RPMI8226 (cell line): ENCODE data around the gene VSIG10.
"Not testable (repeated sequence)": the region's sequence is repeated elsewhere in the genome, so short reads cannot be mapped to it uniquely, and the experiment has no call there.

Source experiments
- DNase-seq: peaks from one replicate; pipeline ENCODE4 v3.0.0-alpha.2; 2015

The VSIG10 gene

DNA sequence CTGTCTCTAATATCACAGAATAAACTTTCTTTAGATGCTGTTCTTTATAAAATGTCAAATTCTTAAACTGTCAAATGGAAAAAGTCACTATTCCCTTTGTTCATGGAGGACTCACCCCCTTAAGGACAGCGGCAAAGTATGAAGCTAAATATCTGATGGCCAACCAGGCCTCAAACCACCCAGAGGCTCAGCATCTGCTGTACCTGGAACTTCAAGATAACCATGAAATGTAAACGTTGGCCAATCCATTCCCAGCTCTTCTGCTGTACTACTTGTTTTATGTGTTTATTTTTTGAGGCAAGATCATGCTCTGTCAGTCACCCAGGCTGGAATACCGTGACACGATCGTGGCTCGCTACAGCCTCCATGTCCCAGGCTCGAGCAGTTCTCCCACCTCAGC lies 71.6 kb downstream of the VSIG10 start:
- DNase-seq: no peak

- DNase-seq: no peak
Observed at GRCh38 chr12:118029166-118029565, 74.6 kb downstream of the VSIG10 start.

GRCh38 chr12:118025168-118025567 lies 78.6 kb downstream of the VSIG10 start:
- no peak for DNase-seq

DNA sequence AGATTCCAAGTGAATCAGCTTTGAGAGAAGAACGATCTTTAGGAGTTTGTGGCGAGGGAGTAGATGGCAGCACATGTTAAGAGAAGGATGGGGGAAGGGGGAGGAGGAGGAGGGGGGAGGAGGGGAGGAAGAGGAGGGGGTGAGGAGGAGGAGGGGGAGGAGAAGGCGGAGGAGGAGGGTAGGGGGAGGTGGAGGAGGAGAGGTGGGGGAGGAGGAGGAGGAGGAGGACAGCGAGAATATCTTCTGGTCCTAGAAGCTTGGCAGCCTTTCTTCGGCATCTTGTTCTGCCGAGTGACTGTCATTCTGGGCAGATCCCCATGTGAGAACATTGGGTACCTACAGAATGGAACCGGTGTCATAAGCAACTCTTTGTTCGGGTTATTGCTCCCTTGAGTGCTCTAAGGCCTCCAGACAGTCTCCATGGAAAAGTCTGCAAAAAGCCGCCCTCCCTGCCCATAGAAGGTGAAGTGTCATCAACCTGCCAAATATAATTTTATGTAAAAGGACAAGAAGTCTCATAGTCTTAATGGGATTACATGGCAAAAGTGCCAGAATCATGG lies 80.4 kb downstream of the VSIG10 start:
- no peak for DNase-seq

- no peak for DNase-seq
Observed at GRCh38 chr12:118022728-118023109, 81.1 kb downstream of the VSIG10 start.

GRCh38 chr12:118022097-118022727 lies 81.6 kb downstream of the VSIG10 start:
- DNase-seq: not testable (repeated sequence)

DNA sequence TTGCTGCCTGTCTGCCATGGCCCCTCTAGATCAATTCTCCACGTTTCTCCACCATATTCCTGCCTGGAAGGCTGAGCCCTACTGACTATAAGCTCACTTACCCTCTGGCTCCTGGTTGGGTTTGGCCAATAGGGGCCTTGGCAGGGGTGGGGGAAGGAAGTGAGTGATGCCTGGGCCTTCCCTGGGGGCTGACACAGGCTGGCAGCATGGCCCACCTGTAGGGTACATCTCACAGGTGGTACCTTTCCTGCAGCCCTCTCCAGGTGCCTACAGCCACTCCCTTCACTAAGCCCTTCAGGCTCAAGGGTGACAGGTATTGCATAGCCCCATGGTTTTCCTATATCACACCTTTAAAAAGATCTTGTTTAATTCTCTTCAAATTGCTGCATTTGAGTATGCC lies 83.8 kb downstream of the VSIG10 start:
- no peak for DNase-seq

DNA sequence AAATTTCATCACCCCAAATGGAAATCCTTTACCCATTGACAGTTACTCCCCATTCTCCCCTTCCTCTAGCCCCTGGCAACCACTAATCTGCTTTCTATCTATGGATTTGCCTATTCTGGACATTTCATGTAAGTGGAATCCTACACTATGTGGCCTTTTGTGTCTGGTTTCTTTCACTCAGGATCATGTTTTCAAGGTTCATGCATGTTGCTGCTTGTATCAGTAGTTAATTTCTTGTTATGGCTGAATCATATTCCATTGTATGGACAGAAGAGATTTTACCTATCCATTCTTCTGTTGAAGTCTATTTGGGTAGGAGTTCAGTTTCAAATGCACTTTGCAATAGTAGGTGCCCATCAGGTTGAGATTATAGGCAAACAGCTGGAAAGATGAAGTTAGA lies 85.9 kb downstream of the VSIG10 start:
- DNase-seq: no peak

- DNase-seq: peak; percentile 99
Observed at GRCh38 chr12:118016424-118017264, 87.2 kb downstream of the VSIG10 start, which contains the start of gene RFC5. RFC5 (plus strand) TSS chr12:118016703; CDS start chr12:118016828, 125 bp downstream.

- no peak for DNase-seq
Observed at GRCh38 chr12:118015944-118016343, 87.9 kb downstream of the VSIG10 start.

GRCh38 chr12:118015306-118015705 lies 88.5 kb downstream of the VSIG10 start:
- no peak for DNase-seq
